Activated CD4-positive, alpha-beta T cell treated with anti-CD3 and anti-CD28 coated beads, Interleukin-2, amount 50 U/mL, for 24 hours (primary cell): ENCODE results near the gene KLK1.
"Not testable (repeated sequence)": the region's sequence is repeated elsewhere in the genome, so short reads cannot be mapped to it uniquely, and the experiment has no call there.

Experiments
- DNase-seq, 2 donors: peaks; one replicate each; pipeline ENCODE4 v3.0.0-alpha.2; 2020; ENCODE audit warnings: low read depth in 1 of 2, low spot score in 1 of 2

Gene KLK1

GRCh38 chr19:50770164-50770563 lies 53.4 kb downstream of the KLK1 start, which contains the start of gene GPR32:
Gene GPR32, plus strand, starts transcription at chr19:50770464. Its CDS starts 137 bp downstream, at chr19:50770601.
- not testable (repeated sequence) for DNase-seq
